AG09319 (cell line): ENCODE measurements around the gene CNPPD1.

Experiments
- DNase-seq: peaks from one replicate; pipeline ENCODE4 v3.0.0-alpha.2; 2010; ENCODE audit warnings: low read depth; ENCODE audit errors: extremely low read depth
- CTCF ChIP-seq: IDR thresholded peaks from 2 replicates; pipeline ENCODE4 v1.5.1; 2011; ENCODE audit warnings: low read depth, mild to moderate bottlenecking, inconsistent platforms, low read length, moderate library complexity

The CNPPD1 gene

GRCh38 chr2:219169930-219170654, 6.6 kb downstream of the CNPPD1 start, which contains the start of gene SLC23A3:
SLC23A3 (minus strand) TSS chr2:219170029; CDS start chr2:219169984, 45 bp downstream.
- no peak for DNase-seq
- TF ChIP-seq CTCF, result no peak

- DNase-seq, result no peak
Measured at GRCh38 chr2:219168932-219169331, 7.8 kb downstream of the CNPPD1 start.

GRCh38 chr2:219168526-219168925, 8.2 kb downstream of the CNPPD1 start:
- no peak for TF ChIP-seq CTCF
- DNase-seq, result no peak

More at GRCh38 chr2:219168932-219169331, 7.8 kb downstream of the CNPPD1 start:
- TF ChIP-seq CTCF, result no peak

GRCh38 chr2:219167997-219168396, 8.7 kb downstream of the CNPPD1 start:
- no peak for DNase-seq
- no peak for TF ChIP-seq CTCF

- no peak for TF ChIP-seq CTCF
- no peak for DNase-seq
Measured at GRCh38 chr2:219165058-219165911, 11.4 kb downstream of the CNPPD1 start.

- TF ChIP-seq CTCF, result no peak
- DNase-seq, result no peak
Measured at GRCh38 chr2:219163156-219163555, 13.6 kb downstream of the CNPPD1 start.

GRCh38 chr2:219161097-219161496, 15.6 kb downstream of the CNPPD1 start:
- no peak for TF ChIP-seq CTCF
- DNase-seq, result no peak
